Measurements from ENCODE around the gene MARCHF6. TPM values are rescaled to one million over a fixed set of nuclear protein-coding genes. Genes with fewer than 3 reads are reported as not detected.
"Not testable (repeated sequence)": the region's sequence is repeated elsewhere in the genome, so short reads cannot be mapped to it uniquely, and the experiment has no call there.

MARCHF6 gene
- total RNA-seq, 1 donor, result 53.9 TPM

DNA sequence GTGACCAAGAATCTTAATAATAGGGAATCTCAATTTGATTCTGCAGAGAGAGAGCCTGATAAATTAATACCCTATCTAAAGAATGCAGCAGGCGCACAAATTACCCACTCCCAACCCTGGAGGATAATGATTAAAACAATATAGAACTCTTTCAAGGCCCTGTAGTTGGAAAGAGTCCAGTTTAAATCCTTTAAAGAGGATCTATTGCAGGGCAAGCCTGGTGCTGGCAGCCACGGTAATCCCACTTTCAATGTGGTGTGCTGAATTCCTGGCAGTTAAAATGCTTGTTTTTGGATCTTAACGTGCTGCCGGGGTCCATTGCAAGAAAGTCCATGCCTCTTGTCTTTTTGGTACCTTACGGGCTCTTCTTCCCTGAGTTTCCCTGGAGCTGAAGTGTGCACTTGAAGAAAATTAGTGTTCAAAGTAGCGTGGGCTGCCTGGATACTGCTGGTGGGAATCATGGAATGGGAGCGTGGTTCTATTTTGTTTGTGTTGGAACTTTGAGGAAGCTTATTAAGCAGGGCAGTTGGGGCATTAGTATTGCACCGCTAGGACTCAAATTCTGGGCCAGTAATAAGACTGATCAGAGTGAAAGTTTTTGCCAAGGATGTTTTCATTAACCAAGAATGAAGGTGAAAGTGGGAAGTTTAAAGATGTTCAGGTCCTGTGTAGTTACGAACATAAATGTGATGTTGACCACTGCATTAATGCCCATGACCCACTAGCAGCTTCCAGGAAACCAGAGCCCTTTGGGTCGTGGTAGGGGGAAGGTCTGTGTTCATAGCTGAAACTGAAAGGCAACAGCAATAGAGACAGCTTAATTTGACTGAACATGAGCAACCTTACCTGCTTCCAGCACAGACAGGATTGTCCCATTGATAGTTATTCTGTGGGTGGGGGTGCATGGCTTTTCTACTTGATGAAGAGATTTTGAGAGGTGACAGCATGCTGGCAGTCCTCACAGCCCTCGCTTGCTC is 20.8 kb downstream of the MARCHF6 start:
- no peak overlapping the region for H3K4me3 ChIP-seq (ENCODE audit: insufficient read depth, low read length)
- H4K20me1 ChIP-seq (ENCODE audit: insufficient read depth, low read length), result peaks cover 64% of the 10 kb centered on the region
- H3K36me3 ChIP-seq (ENCODE audit: insufficient read depth, low read length), result peaks cover 8% of the 10 kb centered on the region
- H3K4me2 ChIP-seq (ENCODE audit: insufficient read depth, low read length), result peak overlapping the region; percentile 44
- H3K9me3 ChIP-seq (ENCODE audit: low read depth, low read length), result no peaks in the 10 kb centered on the region
- no peak overlapping the region for H2AFZ ChIP-seq (ENCODE audit: low read length)
- peaks cover 88% of the 10 kb centered on the region for H3K79me2 ChIP-seq (ENCODE audit: insufficient read depth, low read length)
- H3K4me1 ChIP-seq (ENCODE audit: insufficient read depth, low read length), result peaks cover 8% of the 10 kb centered on the region
- TF ChIP-seq, protein P1, sequence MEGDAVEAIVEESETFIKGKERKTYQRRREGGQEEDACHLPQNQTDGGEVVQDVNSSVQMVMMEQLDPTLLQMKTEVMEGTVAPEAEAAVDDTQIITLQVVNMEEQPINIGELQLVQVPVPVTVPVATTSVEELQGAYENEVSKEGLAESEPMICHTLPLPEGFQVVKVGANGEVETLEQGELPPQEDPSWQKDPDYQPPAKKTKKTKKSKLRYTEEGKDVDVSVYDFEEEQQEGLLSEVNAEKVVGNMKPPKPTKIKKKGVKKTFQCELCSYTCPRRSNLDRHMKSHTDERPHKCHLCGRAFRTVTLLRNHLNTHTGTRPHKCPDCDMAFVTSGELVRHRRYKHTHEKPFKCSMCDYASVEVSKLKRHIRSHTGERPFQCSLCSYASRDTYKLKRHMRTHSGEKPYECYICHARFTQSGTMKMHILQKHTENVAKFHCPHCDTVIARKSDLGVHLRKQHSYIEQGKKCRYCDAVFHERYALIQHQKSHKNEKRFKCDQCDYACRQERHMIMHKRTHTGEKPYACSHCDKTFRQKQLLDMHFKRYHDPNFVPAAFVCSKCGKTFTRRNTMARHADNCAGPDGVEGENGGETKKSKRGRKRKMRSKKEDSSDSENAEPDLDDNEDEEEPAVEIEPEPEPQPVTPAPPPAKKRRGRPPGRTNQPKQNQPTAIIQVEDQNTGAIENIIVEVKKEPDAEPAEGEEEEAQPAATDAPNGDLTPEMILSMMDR (IDR thresholded peaks at IDR 0.05; ENCODE audit: extremely low read depth, low read depth, low read length), result no peak
- H3K27ac ChIP-seq (ENCODE audit: low read depth, low read length), result no peak overlapping the region
- DNase-seq (ENCODE audit: insufficient read length, low spot score, missing footprints), result no peak
- no peaks in the 10 kb centered on the region for H3K27me3 ChIP-seq (ENCODE audit: insufficient read depth, low read length)

DNA sequence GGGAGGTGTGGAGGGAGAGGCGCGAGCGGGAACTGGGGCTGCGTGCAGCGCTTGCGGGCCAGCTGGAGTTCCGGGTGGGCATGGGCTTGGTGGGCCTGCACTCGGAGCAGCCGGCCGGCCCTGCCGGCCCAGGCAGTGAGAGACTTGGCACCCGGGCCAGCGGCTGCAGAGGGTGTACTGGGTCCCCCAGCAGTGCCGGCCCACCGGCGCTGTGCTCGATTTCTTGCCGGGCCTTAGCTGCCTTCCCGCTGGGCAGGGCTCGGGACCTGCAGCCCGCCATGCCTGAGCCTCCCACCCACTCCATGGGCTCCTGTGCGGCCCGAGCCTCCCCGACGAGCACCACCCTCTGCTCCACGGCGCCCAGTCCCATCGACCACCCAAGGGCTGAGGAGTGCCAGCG is 21.7 kb downstream of the MARCHF6 start:
- H3K9me3 ChIP-seq (ENCODE audit: low read depth, low read length); H3K4me1 ChIP-seq (ENCODE audit: insufficient read depth, low read length); H3K4me2 ChIP-seq (ENCODE audit: insufficient read depth, low read length); H2AFZ ChIP-seq (ENCODE audit: low read length); DNase-seq (ENCODE audit: insufficient read length, low spot score, missing footprints); H3K36me3 ChIP-seq (ENCODE audit: insufficient read depth, low read length); H3K4me3 ChIP-seq (ENCODE audit: insufficient read depth, low read length); H3K27ac ChIP-seq (ENCODE audit: low read depth, low read length); H3K27me3 ChIP-seq (ENCODE audit: insufficient read depth, low read length): not testable (repeated sequence)
- Histone ChIP-seq H4K20me1 (ENCODE audit: insufficient read depth, low read length) (peaks cover 59% of the 10 kb centered on the region), H3K79me2 (ENCODE audit: insufficient read depth, low read length) (peaks cover 83% of the 10 kb centered on the region)

DNA sequence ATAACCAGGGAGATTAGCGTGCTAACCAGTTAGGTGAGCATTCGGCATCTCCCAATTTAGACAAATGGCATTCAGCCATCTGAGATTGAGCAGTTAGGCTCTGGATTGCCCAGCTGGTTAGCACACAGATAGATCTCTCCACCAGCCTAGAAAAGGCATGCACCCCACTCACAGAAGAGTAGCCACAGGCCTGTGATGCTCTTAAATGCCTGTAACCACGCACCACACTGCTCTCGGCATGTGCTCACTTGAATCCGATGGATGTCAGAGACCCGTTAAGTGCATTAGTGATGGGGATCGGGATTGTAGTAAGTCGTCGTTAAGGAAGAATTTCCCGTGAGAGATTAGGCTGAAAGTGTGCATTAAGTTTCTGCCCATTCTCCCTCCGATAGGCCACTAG is 23.0 kb downstream of the MARCHF6 start:
- H3K27me3 ChIP-seq (ENCODE audit: insufficient read depth, low read length), result no peaks in the 10 kb centered on the region
- TF ChIP-seq, protein P1 (IDR thresholded peaks at IDR 0.05; ENCODE audit: extremely low read depth, low read depth, low read length), result no peak
- H3K9me3 ChIP-seq (ENCODE audit: low read depth, low read length), result no peaks in the 10 kb centered on the region
- H3K36me3 ChIP-seq (ENCODE audit: insufficient read depth, low read length), result peaks cover 13% of the 10 kb centered on the region
- no peak overlapping the region for H3K4me2 ChIP-seq (ENCODE audit: insufficient read depth, low read length)
- peaks cover 82% of the 10 kb centered on the region for H3K79me2 ChIP-seq (ENCODE audit: insufficient read depth, low read length)
- peaks cover 8% of the 10 kb centered on the region for H3K4me1 ChIP-seq (ENCODE audit: insufficient read depth, low read length)
- H4K20me1 ChIP-seq (ENCODE audit: insufficient read depth, low read length), result peaks cover 58% of the 10 kb centered on the region
- no peak for DNase-seq (ENCODE audit: insufficient read length, low spot score, missing footprints)
- H3K27ac ChIP-seq (ENCODE audit: low read depth, low read length), result no peak overlapping the region
- H2AFZ ChIP-seq (ENCODE audit: low read length), result no peak overlapping the region
- H3K4me3 ChIP-seq (ENCODE audit: insufficient read depth, low read length), result no peak overlapping the region

- Histone ChIP-seq H3K9me3 (ENCODE audit: low read depth, low read length) (no peaks in the 10 kb centered on the region), H2AFZ (ENCODE audit: low read length) (no peak overlapping the region), H3K79me2 (ENCODE audit: insufficient read depth, low read length) (peaks cover 82% of the 10 kb centered on the region), H3K4me2 (ENCODE audit: insufficient read depth, low read length) (no peak overlapping the region), H4K20me1 (ENCODE audit: insufficient read depth, low read length) (peaks cover 54% of the 10 kb centered on the region), H3K36me3 (ENCODE audit: insufficient read depth, low read length) (peaks cover 18% of the 10 kb centered on the region), H3K27me3 (ENCODE audit: insufficient read depth, low read length) (no peaks in the 10 kb centered on the region), H3K4me1 (ENCODE audit: insufficient read depth, low read length) (peaks cover 8% of the 10 kb centered on the region), H3K4me3 (ENCODE audit: insufficient read depth, low read length) (no peak overlapping the region), H3K27ac (ENCODE audit: low read depth, low read length) (no peak overlapping the region)
- DNase-seq (ENCODE audit: insufficient read length, low spot score, missing footprints), result no peak
- TF ChIP-seq, protein P1 (IDR thresholded peaks at IDR 0.05; ENCODE audit: extremely low read depth, low read depth, low read length), result no peak
Measured at GRCh38 chr5:10377081-10377480, 23.6 kb downstream of the MARCHF6 start.

Measured in osteoblast (primary cell).